ENCODE measurements around the gene ALDH5A1. TPM values are rescaled to one million over a fixed set of nuclear protein-coding genes. Genes with fewer than 3 reads are reported as not detected.
A peak's percentile ranks its signal among the peaks of the same experiment; 100 is the strongest.
"Not testable (repeated sequence)": the region's sequence is repeated elsewhere in the genome, so short reads cannot be mapped to it uniquely, and the experiment has no call there.

Gene ALDH5A1
- total RNA-seq, 1 donor, result 2.6 TPM

DNA sequence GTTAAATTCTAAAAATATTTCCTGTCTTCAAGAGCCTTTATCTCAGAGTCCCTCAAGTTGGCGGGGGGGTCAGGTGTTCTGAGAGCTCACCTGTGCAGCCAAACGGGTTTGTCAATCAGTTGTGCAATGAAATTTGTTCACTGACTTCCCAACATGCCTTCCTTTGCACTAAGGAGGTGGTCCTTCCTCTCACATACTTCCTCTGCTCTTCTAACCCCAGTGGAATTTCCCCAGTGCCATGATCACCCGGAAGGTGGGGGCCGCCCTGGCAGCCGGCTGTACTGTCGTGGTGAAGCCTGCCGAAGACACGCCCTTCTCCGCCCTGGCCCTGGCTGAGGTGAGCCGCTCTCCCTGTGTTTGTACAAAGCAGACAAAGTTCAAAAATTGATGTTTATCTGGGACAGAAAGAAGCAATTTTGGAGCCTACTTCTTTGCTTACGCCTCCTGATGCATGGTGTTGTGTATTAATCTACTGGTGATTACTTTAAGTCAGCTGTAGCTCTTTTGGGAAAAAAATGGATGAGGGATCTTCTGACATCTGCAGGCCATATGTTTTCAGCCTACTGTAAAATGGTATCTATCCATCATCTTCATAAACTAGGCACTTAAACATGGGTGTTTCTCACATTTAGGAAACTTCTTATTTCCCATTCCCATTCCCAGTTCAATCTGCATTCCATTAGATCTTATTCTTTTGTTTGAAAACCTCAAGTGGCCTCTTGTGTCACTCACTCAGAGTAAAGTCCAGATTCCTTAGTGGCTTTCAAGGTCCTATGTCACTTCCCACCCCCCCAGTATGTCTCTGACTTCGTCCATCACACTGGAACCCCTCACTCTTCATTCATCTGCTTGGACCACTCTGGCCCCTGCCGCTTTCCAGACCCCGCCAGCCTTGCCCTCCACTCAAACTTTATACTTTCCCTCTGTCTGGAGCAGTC, 10.1 kb downstream of the ALDH5A1 start:
- TF ChIP-seq, protein P1, sequence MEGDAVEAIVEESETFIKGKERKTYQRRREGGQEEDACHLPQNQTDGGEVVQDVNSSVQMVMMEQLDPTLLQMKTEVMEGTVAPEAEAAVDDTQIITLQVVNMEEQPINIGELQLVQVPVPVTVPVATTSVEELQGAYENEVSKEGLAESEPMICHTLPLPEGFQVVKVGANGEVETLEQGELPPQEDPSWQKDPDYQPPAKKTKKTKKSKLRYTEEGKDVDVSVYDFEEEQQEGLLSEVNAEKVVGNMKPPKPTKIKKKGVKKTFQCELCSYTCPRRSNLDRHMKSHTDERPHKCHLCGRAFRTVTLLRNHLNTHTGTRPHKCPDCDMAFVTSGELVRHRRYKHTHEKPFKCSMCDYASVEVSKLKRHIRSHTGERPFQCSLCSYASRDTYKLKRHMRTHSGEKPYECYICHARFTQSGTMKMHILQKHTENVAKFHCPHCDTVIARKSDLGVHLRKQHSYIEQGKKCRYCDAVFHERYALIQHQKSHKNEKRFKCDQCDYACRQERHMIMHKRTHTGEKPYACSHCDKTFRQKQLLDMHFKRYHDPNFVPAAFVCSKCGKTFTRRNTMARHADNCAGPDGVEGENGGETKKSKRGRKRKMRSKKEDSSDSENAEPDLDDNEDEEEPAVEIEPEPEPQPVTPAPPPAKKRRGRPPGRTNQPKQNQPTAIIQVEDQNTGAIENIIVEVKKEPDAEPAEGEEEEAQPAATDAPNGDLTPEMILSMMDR (IDR thresholded peaks at IDR 0.05; ENCODE audit: insufficient read depth, low read depth, low read length), result no peak
- H3K4me3 ChIP-seq (ENCODE audit: low read depth, low read length), result no peak overlapping the region
- peak; percentile 13 for DNase-seq (ENCODE audit: low read depth)

DNA sequence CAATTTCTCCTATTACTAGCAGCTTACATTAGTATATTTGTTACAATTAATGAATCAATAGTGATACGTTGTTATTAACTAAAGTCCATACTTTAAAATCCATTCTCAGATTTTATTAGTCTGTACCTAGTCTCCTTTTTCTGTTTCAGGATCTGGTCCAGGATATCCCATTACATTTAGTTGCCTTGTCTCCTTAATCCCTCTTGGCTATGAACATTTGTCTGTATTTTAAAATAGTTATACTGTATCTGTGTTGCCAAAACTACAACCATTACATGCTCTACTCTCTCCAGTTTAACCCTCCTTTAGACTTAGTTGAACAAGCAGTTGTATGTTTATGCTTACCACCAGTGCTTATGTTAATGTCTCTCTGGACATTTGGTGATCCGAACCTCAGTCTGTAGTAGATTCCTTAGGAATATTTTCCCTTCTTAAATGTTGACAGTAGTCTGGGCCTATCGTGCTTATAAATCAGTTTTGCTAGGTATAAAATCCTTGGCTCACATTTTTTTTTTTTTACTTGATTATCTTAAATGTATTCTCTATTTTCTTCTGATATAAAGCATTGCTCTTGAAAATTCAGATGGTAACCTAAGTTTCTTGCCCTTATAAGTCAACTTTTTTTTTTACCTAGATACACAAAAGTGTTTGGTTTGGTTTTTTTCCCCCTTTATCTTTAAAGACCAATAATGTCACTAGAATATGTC, 12.2 kb downstream of the ALDH5A1 start:
- DNase-seq (ENCODE audit: low read depth), result no peak
- TF ChIP-seq, protein P1 (IDR thresholded peaks at IDR 0.05; ENCODE audit: insufficient read depth, low read depth, low read length), result no peak
- H3K4me3 ChIP-seq (ENCODE audit: low read depth, low read length), result no peak overlapping the region

DNA sequence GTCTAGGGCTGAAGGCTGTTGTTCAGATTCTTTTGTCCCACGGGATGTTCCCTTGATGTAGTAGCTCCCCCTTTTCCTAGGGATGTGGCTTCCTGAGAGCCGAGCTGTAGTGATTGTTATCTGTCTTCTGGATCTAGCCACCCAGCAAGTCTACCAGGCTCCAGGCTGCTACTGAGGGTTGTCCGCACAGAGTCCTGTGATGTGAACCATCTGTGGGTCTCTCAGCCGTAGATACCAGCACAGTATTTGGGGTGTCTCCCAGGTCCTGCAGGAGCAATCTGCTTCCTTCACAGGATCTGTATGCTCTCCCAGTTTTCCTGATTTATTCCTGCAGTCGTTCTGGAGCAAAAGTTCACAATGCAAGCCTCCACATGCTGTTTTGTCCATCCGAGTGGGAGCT, 17.2 kb downstream of the ALDH5A1 start:
- DNase-seq (ENCODE audit: low read depth), result not testable (repeated sequence)

DNA sequence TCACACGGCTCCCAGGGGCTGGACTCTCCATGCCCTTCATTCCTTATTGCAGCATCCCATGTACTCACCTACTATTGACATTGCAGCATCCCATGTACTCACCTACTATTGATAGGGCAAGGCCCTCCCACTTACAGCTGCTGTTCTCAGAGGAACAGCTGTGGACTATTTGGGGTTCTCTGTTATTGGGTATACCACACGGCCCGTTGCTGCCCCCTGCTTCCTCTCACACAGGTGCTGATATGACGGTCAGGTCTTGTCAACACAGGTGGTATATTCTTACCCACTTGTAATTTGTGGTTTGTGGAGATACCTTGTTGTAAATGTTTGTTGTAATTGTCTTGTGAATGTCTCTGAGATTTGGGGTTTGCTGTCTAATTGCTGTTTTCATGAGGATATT, 18.8 kb downstream of the ALDH5A1 start:
- TF ChIP-seq, protein P1 (IDR thresholded peaks at IDR 0.05; ENCODE audit: insufficient read depth, low read depth, low read length), result no peak
- no peak overlapping the region for H3K4me3 ChIP-seq (ENCODE audit: low read depth, low read length)
- DNase-seq (ENCODE audit: low read depth), result no peak

More for the DNA sequence above, 17.2 kb downstream of the ALDH5A1 start:
- not testable (repeated sequence) for H3K4me3 ChIP-seq (ENCODE audit: low read depth, low read length)

DNA sequence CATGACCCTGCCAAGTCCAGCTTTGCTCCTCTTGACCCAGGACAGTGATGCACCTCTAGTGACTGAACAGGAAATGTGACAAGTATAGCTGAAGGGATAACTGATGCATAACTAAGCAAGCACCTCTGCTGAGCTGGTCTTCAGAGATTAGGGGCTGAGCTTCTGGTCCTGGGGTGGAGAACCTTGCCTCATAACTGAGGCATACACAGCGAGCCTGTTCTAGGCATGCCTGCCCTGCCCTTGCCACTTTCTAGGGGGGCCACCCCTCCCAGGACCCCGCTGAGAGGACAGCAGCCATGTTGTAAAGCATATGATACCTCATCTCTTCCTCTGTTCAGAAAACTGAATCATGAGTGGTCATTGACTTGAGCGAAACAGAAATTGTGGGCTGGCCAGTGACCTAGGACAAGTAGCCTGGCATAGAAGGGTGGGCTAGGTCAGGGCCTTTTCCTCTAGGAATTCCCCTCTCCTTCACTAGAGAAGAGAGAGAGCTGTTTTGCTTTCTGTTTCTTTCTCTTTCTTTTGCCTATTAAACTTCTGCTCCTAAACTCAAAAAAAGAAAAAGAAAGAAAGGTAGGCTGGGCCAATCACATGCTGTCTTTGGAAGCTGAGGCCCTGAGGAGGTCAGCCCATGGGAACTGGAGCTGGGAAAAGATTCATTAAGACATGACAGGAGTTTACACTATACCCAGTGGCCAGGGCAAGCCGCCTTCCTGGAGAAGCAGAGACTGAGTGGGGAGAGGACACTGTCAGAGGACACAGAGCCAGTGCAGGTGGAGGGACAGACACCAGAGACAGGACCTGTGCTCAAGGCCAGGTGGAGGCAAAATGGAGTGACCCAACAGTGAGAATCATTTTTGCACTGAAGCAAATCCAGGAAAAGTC, 23.1 kb downstream of the ALDH5A1 start:
- no peak overlapping the region for H3K4me3 ChIP-seq (ENCODE audit: low read depth, low read length)
- TF ChIP-seq, protein P1 (IDR thresholded peaks at IDR 0.05; ENCODE audit: insufficient read depth, low read depth, low read length), result no peak
- DNase-seq (ENCODE audit: low read depth), result no peak

DNA sequence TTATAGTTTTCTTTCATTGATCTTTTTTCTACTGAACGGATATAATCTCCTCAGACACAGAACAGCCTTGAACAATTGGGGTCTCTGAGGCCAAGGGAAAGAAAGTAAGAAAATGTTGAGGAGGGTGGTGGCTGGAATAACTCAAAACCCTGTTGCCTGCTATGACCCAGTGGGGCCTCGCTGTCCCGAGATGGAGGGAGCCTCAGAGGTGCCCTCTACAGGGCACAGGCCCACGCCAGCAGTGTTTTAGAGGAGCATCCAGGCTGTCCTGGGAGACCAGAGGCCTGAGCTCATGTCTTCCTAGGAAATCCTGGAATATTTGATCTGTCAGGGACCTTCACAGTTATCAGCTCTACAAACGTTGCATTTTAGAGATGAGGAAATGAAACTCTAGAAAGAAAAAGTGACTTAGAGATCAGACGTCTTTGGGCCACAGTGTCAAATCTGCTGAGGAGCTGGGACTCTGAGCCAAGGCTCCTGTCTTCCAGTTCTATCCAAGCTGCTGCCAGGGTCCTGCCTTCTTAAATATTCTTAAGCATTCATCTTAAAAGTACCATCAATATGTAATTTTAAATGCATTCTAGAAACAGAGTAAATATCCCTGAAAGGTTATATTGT, 26.3 kb downstream of the ALDH5A1 start:
- H3K4me3 ChIP-seq (ENCODE audit: low read depth, low read length), result no peak overlapping the region
- TF ChIP-seq, protein P1 (IDR thresholded peaks at IDR 0.05; ENCODE audit: insufficient read depth, low read depth, low read length), result peak; percentile 79
- DNase-seq (ENCODE audit: low read depth), result peak; percentile 28
